Endothelial cell of umbilical vein (primary cell): Measurements from ENCODE around the gene MXD4.

Source experiments
- CTCF ChIP-seq, 2 donors: IDR thresholded peaks; 1 replicate in 1 of 2; 2 replicates in 1 of 2; pipeline ENCODE4 v1.5.1; 2011; ENCODE audit warnings: low read length in 2 of 2, mild to moderate bottlenecking in 2 of 2, moderate library complexity in 2 of 2, control low read depth in 1 of 2, inconsistent platforms in 1 of 2, low read depth in 1 of 2; ENCODE audit not compliant: insufficient read depth in 1 of 2; ENCODE audit errors: extremely low read depth in 1 of 2
- EZH2 ChIP-seq: IDR thresholded peaks from 2 replicates; pipeline ENCODE4 v1.6.1; 2012; ENCODE audit warnings: borderline replicate concordance, low read depth, mild to moderate bottlenecking, moderate library complexity, low read length, inconsistent platforms; ENCODE audit not compliant: severe bottlenecking
- FOS ChIP-seq: IDR thresholded peaks from 2 replicates; pipeline ENCODE4 v1.6.1; 2011; ENCODE audit warnings: mild to moderate bottlenecking, low read length, moderate library complexity, borderline replicate concordance; ENCODE audit not compliant: insufficient read depth
- MYC ChIP-seq: IDR thresholded peaks from one replicate; pipeline ENCODE4 v1.6.1; 2011; ENCODE audit warnings: mild to moderate bottlenecking, low read depth, low read length
- POLR2A ChIP-seq: IDR thresholded peaks from 2 replicates; pipeline ENCODE4 v1.6.1; 2012; ENCODE audit warnings: low read depth, mild to moderate bottlenecking, control low read depth, low read length
- POLR2AphosphoS5 ChIP-seq: IDR thresholded peaks from 2 replicates; pipeline ENCODE4 v1.6.1; 2012; ENCODE audit warnings: low read depth, mild to moderate bottlenecking, control low read depth, low read length, moderate library complexity; ENCODE audit not compliant: insufficient read depth
- TF ChIP-seq, protein P1 (sequence below): IDR thresholded peaks from 2 replicates; pipeline ENCODE4 v1.6.1; 2011; ENCODE audit not compliant: insufficient read depth, insufficient read length

- TF ChIP-seq CTCF (IDR thresholded peaks at IDR 0.05; ENCODE audit: extremely low read depth in 1 of 2, insufficient read depth in 1 of 2, low read depth in 1 of 2, low read length in 2 of 2) (no peak), POLR2A (no peak), POLR2AphosphoS5 (no peak), EZH2 (no peak), FOS (no peak), MYC (no peak)
- TF ChIP-seq, protein P1, sequence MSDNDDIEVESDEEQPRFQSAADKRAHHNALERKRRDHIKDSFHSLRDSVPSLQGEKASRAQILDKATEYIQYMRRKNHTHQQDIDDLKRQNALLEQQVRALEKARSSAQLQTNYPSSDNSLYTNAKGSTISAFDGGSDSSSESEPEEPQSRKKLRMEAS = no peak
Observed at GRCh38 chr4:2274320-2275043, 12.6 kb upstream of the MXD4 start.
